OCI-LY7 (cell line): Measurements from ENCODE around the gene MLANA. TPM values are rescaled to one million over a fixed set of nuclear protein-coding genes. Genes with fewer than 3 reads are reported as not detected.

Experiments
- BruUV-seq: library from RNA; stranded (reverse); fragments of 400-500 nt; replicated peaks from 2 replicates; lab custom pipeline; 2021; lab: Mats Ljungman, UMichigan
- CTCF ChIA-PET: fragments of 300-600 bp; sonication (Branson Sonifier 250); formaldehyde crosslinking; loops from one replicate; lab custom pipeline; 2022; ENCODE audit warnings: antibody characterized with exemption; ENCODE audit not compliant: unreplicated experiment; lab: Charles Lee
- POLR2A ChIA-PET: fragments of 300-600 bp; sonication (Branson Sonifier 250); formaldehyde crosslinking; loops from one replicate; lab custom pipeline; 2022; ENCODE audit warnings: antibody characterized with exemption; lab: Charles Lee
- DNase-seq: peaks from one replicate; pipeline ENCODE4 v3.0.0-alpha.2; 2015; ENCODE audit warnings: low spot score
- H2AFZ ChIP-seq: fragments of 200-600 bp; sonication (generic), shearing (Covaris generic); 2 replicates; pipeline ENCODE4 v1.6.1; 2014; ENCODE audit warnings: mild to moderate bottlenecking, antibody characterized with exemption, low read length, moderate library complexity
- H3K27ac ChIP-seq: fragments of 200-600 bp; sonication (generic); 2 replicates; pipeline ENCODE4 v1.5.1; 2014; ENCODE audit warnings: mixed run types, low read depth, mild to moderate bottlenecking, moderate library complexity, low read length, inconsistent platforms; ENCODE audit not compliant: poor library complexity, severe bottlenecking
- H3K36me3 ChIP-seq: fragments of 200-600 bp; sonication (generic); 2 replicates; pipeline ENCODE4 v1.6.1; 2014; ENCODE audit warnings: mild to moderate bottlenecking, antibody characterized with exemption, low read length, moderate library complexity, mixed read lengths; ENCODE audit not compliant: insufficient read depth
- H3K4me1 ChIP-seq: fragments of 200-600 bp; sonication (generic); 2 replicates; pipeline ENCODE4 v1.5.1; 2014; ENCODE audit warnings: mild to moderate bottlenecking, low read length; ENCODE audit not compliant: insufficient read depth, poor library complexity, severe bottlenecking
- H3K4me2 ChIP-seq: fragments of 200-600 bp; sonication (generic); 2 replicates; pipeline ENCODE4 v1.6.1; 2014; ENCODE audit warnings: mild to moderate bottlenecking, low read length
- H3K4me3 ChIP-seq: fragments of 200-600 bp; sonication (generic); 2 replicates; pipeline ENCODE4 v1.5.1; 2014; ENCODE audit warnings: mild to moderate bottlenecking, low read depth, low read length; ENCODE audit not compliant: poor library complexity, severe bottlenecking
- H3K79me2 ChIP-seq: fragments of 200-600 bp; sonication (generic); 2 replicates; pipeline ENCODE4 v1.6.1; 2016; ENCODE audit warnings: low read depth, mild to moderate bottlenecking, low read length, moderate library complexity, mixed read lengths; ENCODE audit not compliant: insufficient read depth
- H3K9me2 ChIP-seq: fragments of 200-600 bp; sonication (generic); 2 replicates; pipeline ENCODE4 v1.6.1; 2016; ENCODE audit warnings: mild to moderate bottlenecking, low read length, mixed read lengths; ENCODE audit not compliant: insufficient read depth
- H3K9me3 ChIP-seq: fragments of 200-600 bp; sonication (generic); 2 replicates; pipeline ENCODE4 v1.6.1; 2014; ENCODE audit warnings: mild to moderate bottlenecking, mixed run types, low read length, mixed read lengths
- H4K20me1 ChIP-seq: fragments of 200-600 bp; sonication (generic); 2 replicates; pipeline ENCODE4 v1.6.1; 2014; ENCODE audit warnings: mild to moderate bottlenecking, antibody characterized with exemption, low read length, moderate library complexity, mixed read lengths; ENCODE audit not compliant: insufficient read depth
- CTCF ChIP-seq: fragments of 200-600 bp; sonication (generic); conservative IDR thresholded peaks from 2 replicates; pipeline ENCODE4 v1.5.1; 2014; ENCODE audit warnings: mild to moderate bottlenecking, antibody characterized with exemption, low read length, moderate library complexity, mixed read lengths
- EZH2phosphoT487 ChIP-seq: fragments of 200-600 bp; sonication (generic); IDR thresholded peaks from 2 replicates; pipeline ENCODE4 v1.6.1; 2018; ENCODE audit warnings: low read depth, borderline replicate concordance, mild to moderate bottlenecking, mixed run types, antibody characterized with exemption, low read length, moderate library complexity, mixed read lengths
- intact Hi-C: fragments of 100-400 bp; cut with micrococcal nuclease; formaldehyde crosslinking; loops from one replicate; pipeline ENCODE4 v1.10.0; 2022; ENCODE audit not compliant: unreplicated experiment
- total RNA-seq, 2 experiments: library from RNA; depleted of rRNA in 1 of 2; stranded (reverse); fragments of >200 nt in 1 of 2; shearing (Covaris generic) in 1 of 2; gene quantifications; 2 replicates each; pipeline ENCODE4 v1.2.3, GENCODE V29; 2014 to 2022

The MLANA gene
- total RNA-seq, 2 experiments from 2014 or later = not detected

- H3K9me3 ChIP-seq = no peaks in the 10 kb centered on the region
- DNase-seq = no peak
- no peaks in the 10 kb centered on the region for H3K9me2 ChIP-seq
- POLR2A ChIA-PET = interaction anchor here (0.7 to 1.1 kb wide), 2 partner anchors 162 to 1435 kb away, joined by 3 to 4 read pairs; no protein-coding TSS in a partner anchor
- no peak overlapping the region for H3K4me2 ChIP-seq
- no peak overlapping the region for H2AFZ ChIP-seq
- intact Hi-C loops = no loop called here
- no peak overlapping the region for H3K27ac ChIP-seq
- H4K20me1 ChIP-seq = no peaks in the 10 kb centered on the region
- no peaks in the 10 kb centered on the region for H3K79me2 ChIP-seq
- no peak overlapping the region for H3K4me3 ChIP-seq
- CTCF ChIA-PET = no interaction called here
- TF ChIP-seq CTCF = no peak
- TF ChIP-seq EZH2phosphoT487 = no peak
- no peaks in the 10 kb centered on the region for H3K4me1 ChIP-seq
- BruUV-seq = no TSS peak
- H3K36me3 ChIP-seq = no peaks in the 10 kb centered on the region
These were observed 1.9 kb downstream of the MLANA start for GRCh38 chr9:5892456-5893133.

- Histone ChIP-seq H3K4me2 (no peak overlapping the region), H3K27ac (no peak overlapping the region), H4K20me1 (no peaks in the 10 kb centered on the region), H3K4me1 (no peaks in the 10 kb centered on the region), H3K79me2 (no peaks in the 10 kb centered on the region), H3K9me2 (no peaks in the 10 kb centered on the region), H3K4me3 (no peak overlapping the region), H3K9me3 (no peaks in the 10 kb centered on the region), H3K36me3 (no peaks in the 10 kb centered on the region), H2AFZ (no peak overlapping the region)
- no peak for DNase-seq
- POLR2A ChIA-PET = interaction anchor here (1.1 kb wide), 1 partner anchor 161 kb away, joined by 4 read pairs; no protein-coding TSS in a partner anchor
- CTCF ChIA-PET = no interaction called here
- no TSS peak for BruUV-seq
- TF ChIP-seq CTCF (no peak), EZH2phosphoT487 (no peak)
- intact Hi-C loops = no loop called here
These were observed 2.4 kb downstream of the MLANA start for GRCh38 chr9:5893134-5893505.

- no peak overlapping the region for H3K27ac ChIP-seq
- TF ChIP-seq EZH2phosphoT487 (no peak), CTCF (no peak)
- intact Hi-C loops = no loop called here
- H2AFZ ChIP-seq = no peak overlapping the region
- no TSS peak for BruUV-seq
- CTCF ChIA-PET = no interaction called here
- H3K9me2 ChIP-seq = no peaks in the 10 kb centered on the region
- H3K9me3 ChIP-seq = no peaks in the 10 kb centered on the region
- POLR2A ChIA-PET = interaction anchor here (1.1 kb wide), 1 partner anchor 161 kb away, joined by 4 read pairs; no protein-coding TSS in a partner anchor
- no peak overlapping the region for H3K4me2 ChIP-seq
- H3K36me3 ChIP-seq = no peaks in the 10 kb centered on the region
- no peak overlapping the region for H3K4me3 ChIP-seq
- DNase-seq = no peak
- H4K20me1 ChIP-seq = no peaks in the 10 kb centered on the region
- no peaks in the 10 kb centered on the region for H3K79me2 ChIP-seq
- no peaks in the 10 kb centered on the region for H3K4me1 ChIP-seq
These were observed 3.0 kb downstream of the MLANA start for GRCh38 chr9:5893591-5894236.
